ENCODE measurements around the gene PCP2. TPM values are rescaled to one million over a fixed set of nuclear protein-coding genes. Genes with fewer than 3 reads are reported as not detected.

The PCP2 gene
- total RNA-seq, 1 experiment from 2014 or later: not detected

DNA sequence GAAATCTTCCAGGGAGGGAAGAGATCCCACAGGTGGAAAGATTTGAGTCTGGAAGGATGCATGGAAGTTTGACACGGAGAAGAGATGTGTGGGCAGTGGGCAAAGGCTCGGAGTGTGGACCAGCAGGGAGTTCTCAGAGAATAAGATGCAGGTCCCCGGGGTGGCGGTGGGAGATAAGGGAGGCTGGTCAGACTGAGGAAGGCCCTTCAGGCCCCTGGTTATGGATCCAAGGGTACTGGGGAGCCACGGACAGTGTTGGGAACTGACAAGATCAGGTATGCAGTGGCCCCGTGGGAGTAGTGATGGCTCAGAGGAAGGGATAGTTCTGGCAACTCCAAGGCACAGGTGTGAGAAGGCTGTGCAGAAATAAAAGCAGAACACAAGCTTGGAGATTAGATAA is 35.3 kb downstream of the PCP2 start:
- no peak for DNase-seq (ENCODE audit: low read depth)

DNA sequence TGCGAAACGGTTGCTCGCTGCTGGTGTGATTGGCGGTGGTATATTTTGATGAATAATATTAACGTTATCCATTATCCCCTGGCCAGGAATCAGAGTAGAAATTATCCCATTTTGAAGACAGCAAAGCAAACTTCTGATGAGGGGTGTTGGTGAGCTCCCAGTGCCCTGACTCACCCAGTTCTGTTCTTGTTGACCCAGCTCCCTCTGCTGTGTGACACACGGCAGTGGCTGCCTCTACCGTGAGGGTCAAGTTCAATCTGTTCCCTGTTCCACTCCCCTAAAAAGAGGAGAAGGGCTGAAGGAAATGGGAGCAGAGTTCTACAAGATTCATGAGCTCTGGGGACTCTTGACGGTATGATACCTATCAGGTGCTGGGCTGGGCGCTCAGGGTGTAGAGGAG is 35.8 kb downstream of the PCP2 start:
- no peak for DNase-seq (ENCODE audit: low read depth)

DNA sequence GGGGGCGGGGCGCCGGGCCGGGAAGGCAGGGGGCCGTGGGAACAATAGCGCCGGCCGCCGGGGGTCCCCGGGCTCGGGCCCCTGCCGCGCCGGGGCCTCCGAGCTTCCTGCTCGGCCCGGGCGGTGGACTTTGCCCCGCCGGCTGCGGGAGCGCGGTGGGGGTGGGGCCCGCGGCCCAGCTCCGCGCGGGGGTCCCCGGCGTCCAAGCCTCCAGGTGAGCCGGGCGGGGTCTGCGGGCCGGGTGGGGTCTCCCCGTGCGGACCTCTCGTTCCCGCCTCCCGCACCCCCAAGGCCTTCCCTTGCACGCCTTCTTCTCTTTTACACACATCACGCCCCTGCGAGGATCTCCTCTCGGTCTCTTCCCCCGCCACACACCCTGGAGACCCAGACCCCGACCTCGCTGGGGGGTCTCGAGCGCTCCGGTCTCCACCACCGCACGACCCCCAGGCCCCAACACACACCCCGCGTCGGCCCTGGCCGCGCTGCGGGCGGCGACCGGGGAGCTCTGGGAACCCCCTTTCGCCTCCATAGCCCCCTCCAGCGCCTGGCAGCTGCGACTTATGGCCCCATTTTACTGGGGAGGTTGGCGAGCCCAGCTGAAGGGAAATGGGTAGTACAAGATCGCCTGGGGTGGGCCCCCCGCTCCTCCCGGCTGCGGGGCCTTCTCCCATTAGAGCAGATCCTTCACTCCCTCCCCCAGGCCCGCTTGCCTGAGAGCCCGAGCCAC is 37.1 kb downstream of the PCP2 start:
- DNase-seq (ENCODE audit: low read depth): no peak

DNA sequence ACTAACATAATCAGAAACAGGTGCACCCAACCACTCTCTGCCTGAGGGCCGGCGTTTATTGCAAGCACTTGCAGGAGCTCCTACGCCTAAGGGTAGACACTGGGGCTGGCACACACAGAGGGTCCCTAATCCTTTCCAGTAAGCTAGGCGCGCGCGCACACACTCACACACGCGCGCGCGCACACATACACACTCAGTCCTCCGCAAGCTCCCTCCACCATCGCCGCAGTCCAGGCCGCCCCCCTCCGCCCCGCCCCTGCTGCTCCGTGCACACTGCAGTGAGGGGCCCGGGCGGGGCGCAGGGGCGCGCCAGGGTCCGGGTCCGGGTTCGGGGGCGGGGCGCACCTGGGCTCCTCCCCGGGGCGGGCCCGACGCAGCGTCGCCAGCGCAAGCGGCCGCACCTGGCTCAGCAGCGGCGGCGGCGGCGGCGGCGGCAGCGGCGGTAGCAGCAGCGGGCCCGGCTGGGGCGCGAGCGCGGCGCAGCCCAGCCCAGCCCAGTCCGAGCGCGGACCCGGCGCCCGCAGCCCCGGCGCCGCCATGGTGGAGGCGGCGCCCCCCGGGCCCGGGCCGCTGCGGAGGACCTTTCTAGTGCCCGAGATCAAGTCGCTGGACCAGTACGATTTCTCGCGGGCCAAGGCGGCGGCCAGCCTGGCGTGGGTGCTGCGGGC is 37.9 kb downstream of the PCP2 start, which contains the start of gene CAMSAP3:
CAMSAP3 (plus strand) TSS at position 398 of the 668 bp plus-strand sequence; CDS start at position 538, 140 bp downstream.
- no peak for DNase-seq (ENCODE audit: low read depth)

DNA sequence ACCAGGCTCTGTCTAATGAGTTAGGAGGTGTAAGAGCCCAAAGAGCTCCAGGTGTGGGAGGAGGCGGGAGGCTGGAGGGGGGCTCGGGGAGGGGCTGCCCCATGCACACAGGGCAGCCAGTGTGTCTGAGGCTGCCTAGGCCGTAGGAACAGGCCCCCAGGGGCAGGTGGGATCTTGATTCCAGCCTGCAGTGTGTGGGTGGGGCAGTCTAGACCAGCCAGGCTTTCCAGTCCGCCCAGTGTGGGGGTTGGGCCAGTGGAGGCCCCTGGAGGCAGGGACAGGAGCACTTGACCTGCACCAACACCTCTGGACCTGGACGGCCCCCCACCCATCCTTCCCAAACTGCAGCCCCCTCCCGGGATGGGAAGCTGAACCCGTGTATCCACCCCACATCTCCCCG is 43.3 kb downstream of the PCP2 start:
- DNase-seq (ENCODE audit: low read depth): no peak

DNA sequence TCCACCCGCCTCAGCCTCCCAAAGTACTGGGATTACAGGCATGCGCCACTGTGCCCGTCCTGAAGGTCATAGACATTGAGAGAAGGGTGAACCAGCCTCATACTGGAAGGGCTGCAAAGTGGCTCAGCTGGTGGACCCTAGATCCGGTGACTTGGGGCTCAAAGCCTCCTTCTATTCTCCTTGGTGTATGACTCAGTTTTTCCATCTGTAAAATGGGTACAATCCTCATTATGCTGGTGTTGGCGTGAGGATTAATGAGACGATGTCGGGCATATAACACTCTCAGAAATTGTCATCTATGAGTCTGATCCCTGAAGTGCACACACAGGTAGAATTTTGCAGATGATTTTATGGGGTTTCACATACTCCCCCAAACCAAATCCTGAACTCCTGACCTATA is 43.7 kb downstream of the PCP2 start:
- no peak for DNase-seq (ENCODE audit: low read depth)

DNA sequence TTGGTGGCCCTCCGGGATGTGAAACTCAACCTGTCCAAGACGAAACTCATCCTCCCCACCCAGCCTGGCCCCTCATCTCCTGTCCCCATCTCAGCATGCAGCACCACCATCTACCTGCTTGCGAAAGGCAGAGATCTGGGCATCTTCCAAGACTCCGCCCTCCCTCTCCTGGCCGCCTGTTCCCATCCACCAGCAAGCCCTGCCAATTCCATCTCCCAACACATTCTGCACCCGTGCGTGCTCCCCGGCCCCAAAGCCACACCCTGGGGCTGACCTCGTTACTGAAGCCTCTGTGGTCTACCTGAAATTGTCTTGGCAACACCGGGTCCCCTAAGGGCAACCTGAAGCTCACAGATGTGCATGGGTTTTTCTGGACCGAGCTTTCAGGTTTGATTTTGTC is 51.1 kb downstream of the PCP2 start:
- DNase-seq (ENCODE audit: low read depth): no peak

Small RNAs within 50 kb of the gene (small RNA-seq; reads per million reads assigned to genes)
- not detected for gene MIR6792

Other genes with a start within 250 kb of the PCP2 start
- gene PEX11G, start 144.7 kb downstream of the PCP2 start, total RNA-seq (2014; rRNA removed; shearing (Covaris generic)): not detected in 2 replicates
- 25.2 and 29.8 TPM in 2 replicates for gene ZNF358, start 117.6 kb downstream of the PCP2 start, total RNA-seq (2014; rRNA removed; shearing (Covaris generic))
- gene MCOLN1, start 111.1 kb downstream of the PCP2 start, total RNA-seq (2014; rRNA removed; shearing (Covaris generic)): 5.1 and 5.2 TPM in 2 replicates
- gene PNPLA6, start 98.0 kb downstream of the PCP2 start, total RNA-seq (2014; rRNA removed; shearing (Covaris generic)): 51.1 and 55.4 TPM in 2 replicates
- not detected in 2 replicates for gene CAMSAP3, start 37.9 kb downstream of the PCP2 start, total RNA-seq (2014; rRNA removed; shearing (Covaris generic))
- 58.0 and 68.8 TPM in 2 replicates for gene XAB2, start 4.2 kb downstream of the PCP2 start, total RNA-seq (2014; rRNA removed; shearing (Covaris generic))
- 18.5 and 52.8 TPM in 2 replicates for gene PET100, start 3.9 kb downstream of the PCP2 start, total RNA-seq (2014; rRNA removed; shearing (Covaris generic))
- 1.1 TPM in 1 of 2 replicates, not detected in the other for gene STXBP2, start 3.4 kb upstream of the PCP2 start, total RNA-seq (2014; rRNA removed; shearing (Covaris generic))
- not detected in 2 replicates for gene RETN, start 35.3 kb upstream of the PCP2 start, total RNA-seq (2014; rRNA removed; shearing (Covaris generic))
- not detected in 2 replicates for gene MCEMP1, start 43.4 kb upstream of the PCP2 start, total RNA-seq (2014; rRNA removed; shearing (Covaris generic))
- 62.3 and 98.6 TPM in 2 replicates for gene TRAPPC5, start 47.1 kb upstream of the PCP2 start, total RNA-seq (2014; rRNA removed; shearing (Covaris generic))
- gene FCER2, start 68.4 kb upstream of the PCP2 start, total RNA-seq (2014; rRNA removed; shearing (Covaris generic)): not detected in 2 replicates
- gene CLEC4G, start 98.4 kb upstream of the PCP2 start, total RNA-seq (2014; rRNA removed; shearing (Covaris generic)): not detected in 2 replicates
- not detected in 2 replicates for gene CD209, start 113.8 kb upstream of the PCP2 start, total RNA-seq (2014; rRNA removed; shearing (Covaris generic))
- not detected in 2 replicates for gene CLEC4M, start 129.5 kb upstream of the PCP2 start, total RNA-seq (2014; rRNA removed; shearing (Covaris generic))
- gene EVI5L, start 196.5 kb upstream of the PCP2 start, total RNA-seq (2014; rRNA removed; shearing (Covaris generic)): 1.3 and 3.2 TPM in 2 replicates
- 0.02 TPM in 1 of 2 replicates, not detected in the other for gene PRR36, start 240.7 kb upstream of the PCP2 start, total RNA-seq (2014; rRNA removed; shearing (Covaris generic))

Data from HT1080 (cell line).